Suprapubic skin (tissue), 2 donors: ENCODE measurements around the gene SPTBN1.

ENCODE experiments used
- EP300 ChIP-seq: sonication (generic); formaldehyde crosslinking; IDR thresholded peaks from one replicate; pipeline ENCODE4 v1.6.1; 2017; ENCODE audit warnings: antibody characterized with exemption
- POLR2A ChIP-seq, 2 donors: fragments of 450-650 bp; IDR thresholded peaks; one replicate each; pipeline ENCODE4 v1.6.1; 2017; ENCODE audit warnings: antibody characterized with exemption in 2 of 2, mild to moderate bottlenecking in 2 of 2, moderate library complexity in 2 of 2

GRCh38 chr2:54618646-54619565 lies 162.8 kb downstream of the SPTBN1 start:
- TF ChIP-seq EP300 (no peak), POLR2A (IDR thresholded peaks at IDR 0.05) (no peak)
